Measurements from ENCODE around the gene KCNJ6. TPM values are rescaled to one million over a fixed set of nuclear protein-coding genes. Genes with fewer than 3 reads are reported as not detected.

Gene KCNJ6
- total and polyA plus RNA-seq, 3 donors from 2014 or later, result 0.24 to 0.25 (median 0.25) TPM

DNA sequence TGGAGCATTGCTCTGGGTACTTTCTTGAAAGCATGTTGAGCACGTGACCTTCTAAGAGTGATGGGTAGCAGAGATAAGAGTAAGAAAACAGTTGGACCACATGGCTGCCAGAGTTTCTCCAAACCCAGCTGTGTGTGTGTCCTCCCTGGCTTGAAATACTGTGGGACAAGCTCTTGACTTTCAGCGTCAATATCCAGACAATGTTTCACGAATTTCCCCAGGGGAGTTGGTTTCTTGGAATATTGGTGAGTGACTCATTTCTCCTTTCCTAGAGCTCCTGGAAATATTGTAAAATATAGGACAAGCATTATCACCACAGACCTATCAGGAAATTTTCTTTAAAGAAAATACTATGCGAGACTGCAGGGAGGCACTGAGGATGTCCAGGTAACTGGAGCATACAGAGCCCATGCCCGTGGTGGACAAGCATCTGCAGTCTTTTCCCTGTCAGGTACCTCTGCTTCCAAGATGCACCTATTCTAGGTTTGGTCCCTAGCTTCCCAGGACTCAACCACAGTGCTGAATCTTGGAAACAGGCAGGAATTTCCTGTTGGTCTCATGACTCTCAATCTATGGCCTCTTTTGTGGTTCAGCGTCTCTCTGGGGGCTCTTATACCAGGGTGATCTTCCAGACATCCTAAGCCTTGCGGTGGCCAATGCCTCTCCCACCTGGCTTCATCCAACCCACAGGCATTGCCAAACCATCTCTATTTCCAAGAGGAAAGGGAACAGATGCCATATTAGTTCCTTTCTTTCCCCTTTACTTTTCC lies 67.4 kb downstream of the KCNJ6 start:
- Histone ChIP-seq H3K36me3 (ENCODE audit: low read depth, missing control alignments) (no peaks in the 10 kb centered on the region), H3K27me3 (no peaks in the 10 kb centered on the region), H3K9me3 (no peaks in the 10 kb centered on the region), H3K27ac (no peak overlapping the region), H3K4me1 (no peaks in the 10 kb centered on the region), H3K4me3 (no peak overlapping the region)
- WGBS, 2 donors, result 88 to 90% methylated on average over 7 of the region's 7 CpGs
- DNase-seq, result no peak
- intact Hi-C loops (cut with DNase I; ENCODE audit: low total_unique reads), result loop anchor here (10.0 kb wide), 1 partner anchor 64 kb away; no protein-coding TSS in a partner anchor
- TF ChIP-seq POLR2A (IDR thresholded peaks at IDR 0.05), result no peak
- TF ChIP-seq, protein P1, sequence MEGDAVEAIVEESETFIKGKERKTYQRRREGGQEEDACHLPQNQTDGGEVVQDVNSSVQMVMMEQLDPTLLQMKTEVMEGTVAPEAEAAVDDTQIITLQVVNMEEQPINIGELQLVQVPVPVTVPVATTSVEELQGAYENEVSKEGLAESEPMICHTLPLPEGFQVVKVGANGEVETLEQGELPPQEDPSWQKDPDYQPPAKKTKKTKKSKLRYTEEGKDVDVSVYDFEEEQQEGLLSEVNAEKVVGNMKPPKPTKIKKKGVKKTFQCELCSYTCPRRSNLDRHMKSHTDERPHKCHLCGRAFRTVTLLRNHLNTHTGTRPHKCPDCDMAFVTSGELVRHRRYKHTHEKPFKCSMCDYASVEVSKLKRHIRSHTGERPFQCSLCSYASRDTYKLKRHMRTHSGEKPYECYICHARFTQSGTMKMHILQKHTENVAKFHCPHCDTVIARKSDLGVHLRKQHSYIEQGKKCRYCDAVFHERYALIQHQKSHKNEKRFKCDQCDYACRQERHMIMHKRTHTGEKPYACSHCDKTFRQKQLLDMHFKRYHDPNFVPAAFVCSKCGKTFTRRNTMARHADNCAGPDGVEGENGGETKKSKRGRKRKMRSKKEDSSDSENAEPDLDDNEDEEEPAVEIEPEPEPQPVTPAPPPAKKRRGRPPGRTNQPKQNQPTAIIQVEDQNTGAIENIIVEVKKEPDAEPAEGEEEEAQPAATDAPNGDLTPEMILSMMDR (IDR thresholded peaks at IDR 0.05), result no peak

DNA sequence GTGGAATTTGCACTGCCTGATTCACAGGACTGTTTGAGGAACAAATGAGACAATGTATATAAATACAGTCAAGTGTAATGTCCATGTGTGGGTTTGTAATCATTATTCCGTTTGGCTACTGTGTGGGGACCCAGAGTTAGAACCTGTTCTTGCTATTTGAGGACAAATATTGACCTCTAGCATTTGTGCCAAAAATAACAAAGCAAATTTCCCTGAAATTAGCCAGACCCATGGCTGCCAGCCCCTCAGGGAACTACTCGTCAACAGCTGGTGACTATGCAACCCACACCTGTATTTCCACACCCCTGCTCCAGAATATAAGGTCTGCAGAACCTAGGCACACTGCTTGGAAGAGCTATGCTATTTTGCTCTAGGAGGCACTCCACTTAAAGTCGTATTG lies 70.7 kb downstream of the KCNJ6 start:
- Histone ChIP-seq H3K4me3 (no peak overlapping the region), H3K36me3 (ENCODE audit: low read depth, missing control alignments) (no peaks in the 10 kb centered on the region), H3K27me3 (no peaks in the 10 kb centered on the region), H3K9me3 (no peaks in the 10 kb centered on the region), H3K4me1 (no peaks in the 10 kb centered on the region), H3K27ac (no peak overlapping the region)
- DNase-seq, result no peak
- intact Hi-C loops (cut with DNase I; ENCODE audit: low total_unique reads), result loop anchor here (10.0 kb wide), 1 partner anchor 61 kb away; no protein-coding TSS in a partner anchor
- WGBS, 2 donors, result 38 to 47% methylated on average over 3 of the region's 3 CpGs
- TF ChIP-seq, protein P1 (IDR thresholded peaks at IDR 0.05), result no peak
- no peak for TF ChIP-seq POLR2A (IDR thresholded peaks at IDR 0.05)

DNA sequence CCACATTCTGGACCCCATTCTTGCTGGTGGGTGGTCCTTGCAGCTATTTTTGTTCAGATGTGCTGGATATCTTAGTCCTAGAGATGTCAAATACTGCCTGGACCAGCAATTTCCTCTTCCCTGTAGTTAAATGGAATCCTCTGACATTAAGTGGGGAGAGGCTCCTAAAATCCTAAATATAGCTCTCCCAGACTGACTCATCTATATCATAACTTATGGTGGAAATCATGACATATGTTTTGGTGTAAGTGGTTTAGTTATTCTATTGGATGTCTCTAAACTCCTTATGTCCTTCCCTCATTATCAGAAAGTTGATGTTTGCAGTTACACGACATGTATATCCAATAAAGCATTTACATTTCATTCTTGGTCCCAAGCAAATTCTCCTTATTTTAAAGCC lies 73.1 kb downstream of the KCNJ6 start:
- no peaks in the 10 kb centered on the region for H3K9me3 ChIP-seq
- intact Hi-C loops (cut with DNase I; ENCODE audit: low total_unique reads), result loop anchor here (10.0 kb wide), 1 partner anchor 58 kb away; no protein-coding TSS in a partner anchor
- H3K27ac ChIP-seq, result no peak overlapping the region
- DNase-seq, result no peak
- H3K36me3 ChIP-seq (ENCODE audit: low read depth, missing control alignments), result no peaks in the 10 kb centered on the region
- 76 to 83% methylated on average over 1 of the region's 1 CpG for WGBS, 2 donors
- no peaks in the 10 kb centered on the region for H3K27me3 ChIP-seq
- TF ChIP-seq, protein P1 (IDR thresholded peaks at IDR 0.05), result no peak
- no peak for TF ChIP-seq POLR2A (IDR thresholded peaks at IDR 0.05)
- no peaks in the 10 kb centered on the region for H3K4me1 ChIP-seq
- no peak overlapping the region for H3K4me3 ChIP-seq

DNA sequence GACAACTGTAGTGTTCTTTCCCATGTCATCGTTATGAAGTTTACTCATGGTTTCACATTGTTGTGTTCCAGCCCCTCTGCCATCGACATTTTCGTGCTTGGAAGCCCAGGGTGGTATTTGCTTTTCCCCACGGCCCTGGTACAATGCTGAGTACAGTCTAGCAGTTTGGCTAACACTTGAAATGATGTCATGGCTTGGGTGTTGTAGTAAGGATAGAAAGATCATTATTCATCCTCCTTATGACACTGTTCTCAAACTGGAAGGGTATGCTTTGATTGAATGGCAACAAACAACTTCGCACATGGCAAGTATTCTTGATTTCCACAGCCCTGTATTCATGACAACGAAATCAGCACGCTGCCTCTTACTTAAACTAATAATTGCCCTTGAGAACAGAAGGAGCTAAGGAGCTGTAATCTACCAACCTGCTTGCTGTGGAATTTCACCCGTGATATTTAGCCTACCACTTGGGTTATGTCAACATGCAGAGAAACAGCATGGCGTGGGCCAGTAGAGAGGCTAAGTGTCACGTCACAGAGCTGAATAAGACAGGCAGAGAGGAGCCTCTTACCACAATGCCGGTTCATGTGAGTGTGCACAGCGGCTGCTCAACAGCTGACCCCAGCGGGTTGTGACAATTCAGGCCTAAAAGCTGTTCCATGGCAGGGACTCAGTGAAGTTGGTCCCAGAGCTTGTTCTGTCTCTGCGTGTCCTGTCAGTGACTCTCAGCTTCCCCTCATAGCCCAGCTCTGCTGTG lies 73.9 kb downstream of the KCNJ6 start:
- DNase-seq, result no peak
- no peaks in the 10 kb centered on the region for H3K9me3 ChIP-seq
- TF ChIP-seq POLR2A (IDR thresholded peaks at IDR 0.05), result no peak
- TF ChIP-seq, protein P1 (IDR thresholded peaks at IDR 0.05), result no peak
- 83 to 89% methylated on average over 10 to 14 of the region's 14 CpGs for WGBS, 2 donors
- H3K4me3 ChIP-seq, result no peak overlapping the region
- no peaks in the 10 kb centered on the region for H3K27me3 ChIP-seq
- no peaks in the 10 kb centered on the region for H3K36me3 ChIP-seq (ENCODE audit: low read depth, missing control alignments)
- no peak overlapping the region for H3K27ac ChIP-seq
- no peaks in the 10 kb centered on the region for H3K4me1 ChIP-seq
- intact Hi-C loops (cut with DNase I; ENCODE audit: low total_unique reads), result loop anchor here (10.0 kb wide), 1 partner anchor 58 kb away; no protein-coding TSS in a partner anchor

Data from testis (tissue), 3 donors.